MCF 10A (cell line): ENCODE data around the gene ADSS1. TPM values are rescaled to one million over a fixed set of nuclear protein-coding genes. Genes with fewer than 3 reads are reported as not detected.

Experiments used
- Bru-seq: library from RNA; stranded (reverse); fragments of 400-500 nt; gene quantifications from one replicate; lab custom pipeline; 2021; lab: Mats Ljungman, UMichigan
- BruChase-seq, 2 experiments: library from RNA; stranded (reverse); fragments of 400-500 nt; gene quantifications; one replicate each; lab custom pipeline; 2021; lab: Mats Ljungman, UMichigan
- BruUV-seq: library from RNA; stranded (reverse); fragments of 400-500 nt; replicated peaks from 2 replicates; lab custom pipeline; 2021; lab: Mats Ljungman, UMichigan
- CTCF ChIA-PET: fragments of 300-600 bp; sonication (Branson Sonifier 250); formaldehyde crosslinking; extraction: SDS; loops from one replicate; lab custom pipeline; 2021; ENCODE audit warnings: antibody characterized with exemption, inconsistent platforms; lab: Yijun Ruan, JAX
- POLR2A ChIA-PET: fragments of 300-600, 350-650 bp; sonication (Branson Sonifier 250); formaldehyde crosslinking; extraction: SDS; loops from one replicate; lab custom pipeline; 2020; ENCODE audit warnings: antibody characterized with exemption, inconsistent platforms; lab: Yijun Ruan, JAX
- DNase-seq: peaks from one replicate; pipeline ENCODE4 v3.0.0-alpha.2; 2018; ENCODE audit not compliant: unreplicated experiment
- H3K27ac Mint-ChIP-seq: one replicate; pipeline ENCODE4 v1.8.0; 2022; ENCODE audit warnings: mild to moderate bottlenecking, low read depth, mixed read lengths; ENCODE audit not compliant: unreplicated experiment
- H3K27me3 Mint-ChIP-seq: one replicate; pipeline ENCODE4 v1.8.0; 2022; ENCODE audit warnings: mixed read lengths; ENCODE audit not compliant: insufficient read depth, unreplicated experiment
- H3K36me3 Mint-ChIP-seq: one replicate; pipeline ENCODE4 v1.8.0; 2022; ENCODE audit warnings: mild to moderate bottlenecking, moderate library complexity, mixed read lengths; ENCODE audit not compliant: insufficient read depth, unreplicated experiment
- H3K4me1 Mint-ChIP-seq: one replicate; pipeline ENCODE4 v1.8.0; 2022; ENCODE audit warnings: mixed read lengths; ENCODE audit not compliant: insufficient read depth, unreplicated experiment
- H3K4me3 Mint-ChIP-seq: one replicate; pipeline ENCODE4 v1.8.0; 2022; ENCODE audit warnings: mild to moderate bottlenecking, moderate library complexity, mixed read lengths; ENCODE audit not compliant: unreplicated experiment
- H3K9me3 Mint-ChIP-seq: one replicate; pipeline ENCODE4 v1.8.0; 2022; ENCODE audit warnings: mixed read lengths; ENCODE audit not compliant: unreplicated experiment
- intact Hi-C: fragments of 100-400 bp; cut with micrococcal nuclease; formaldehyde crosslinking; loops from 2 replicates; pipeline ENCODE4 v1.14.1; 2022
- long read RNA-seq: library from polyadenylated mRNA; stranded (forward); transcript quantifications from one replicate; pipeline ENCODE4 v2.0.0, GENCODE V29; 2022
- total RNA-seq: library from RNA; stranded (reverse); gene quantifications from 2 replicates; pipeline ENCODE4 v1.2.3, GENCODE V29; 2022
- TF ChIP-seq, protein P1 (sequence below): fragments of 200-600 bp; IDR thresholded peaks from one replicate; pipeline ENCODE4 v1.8.0; 2022; ENCODE audit warnings: antibody characterized with exemption, mild to moderate bottlenecking; ENCODE audit not compliant: unreplicated experiment

The ADSS1 gene
- 2.9 and 5.2 TPM in 2 replicates for total RNA-seq
- Bru-seq, nascent RNA = percentile 29 among the genes with signal in this experiment
- BruChase-seq, experiment 1, labeled RNA remaining after a 6-hour chase = percentile 59 among the genes with signal in this experiment
- percentile 43 among the genes with signal in this experiment for BruChase-seq, experiment 2, labeled RNA remaining after a 2-hour chase
- long read RNA-seq, partial matches to known transcripts = 0 of 1 reads
- long read RNA-seq, other reads (novel, unspliced or antisense) = 1 of 1 reads

DNA sequence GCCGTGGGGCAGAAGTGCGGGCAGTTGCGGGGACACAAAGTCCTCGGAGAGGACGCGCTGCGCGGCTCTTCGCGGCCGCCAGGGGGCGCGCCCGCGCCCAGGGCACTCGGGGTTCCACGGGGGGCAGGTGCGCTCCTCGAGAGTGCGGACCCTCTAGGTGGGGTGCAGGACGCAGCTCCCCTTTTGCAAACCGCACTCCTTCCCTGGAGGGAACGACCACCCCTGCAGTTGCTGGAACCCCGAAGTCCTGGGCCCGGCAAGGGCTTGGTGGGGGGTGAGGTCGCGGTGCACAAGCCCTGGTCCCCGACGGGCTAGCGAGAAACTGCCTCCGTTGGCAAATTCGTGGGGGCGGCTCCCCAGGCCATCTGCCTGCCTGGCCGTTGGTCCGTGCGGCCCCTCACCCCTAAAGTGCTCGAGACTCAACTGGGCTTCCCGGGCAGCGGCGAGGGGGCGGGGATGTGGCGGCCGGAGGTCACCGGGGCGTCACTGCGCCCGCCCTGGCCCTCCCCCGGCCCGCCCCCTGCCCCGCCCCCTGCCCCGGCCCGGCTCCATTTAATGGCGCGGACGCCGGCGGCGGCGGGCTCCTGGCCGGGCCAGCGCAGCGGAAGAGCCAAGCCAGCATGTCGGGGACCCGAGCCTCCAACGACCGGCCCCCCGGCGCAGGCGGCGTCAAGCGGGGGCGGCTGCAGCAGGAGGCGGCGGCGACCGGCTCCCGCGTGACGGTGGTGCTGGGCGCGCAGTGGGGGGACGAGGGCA is at the start of gene ADSS1:
Gene ADSS1 (plus strand): TSS at position 579 of the 756 bp plus-strand sequence. CDS start 42 bp downstream, at position 621.
- H3K27ac Mint-ChIP-seq = no peak within 1 kb of the TSS
- intact Hi-C loops = loop anchor here (1.0 kb wide), 1 partner anchor 25 kb away; no protein-coding TSS in a partner anchor
- TF ChIP-seq, protein P1, sequence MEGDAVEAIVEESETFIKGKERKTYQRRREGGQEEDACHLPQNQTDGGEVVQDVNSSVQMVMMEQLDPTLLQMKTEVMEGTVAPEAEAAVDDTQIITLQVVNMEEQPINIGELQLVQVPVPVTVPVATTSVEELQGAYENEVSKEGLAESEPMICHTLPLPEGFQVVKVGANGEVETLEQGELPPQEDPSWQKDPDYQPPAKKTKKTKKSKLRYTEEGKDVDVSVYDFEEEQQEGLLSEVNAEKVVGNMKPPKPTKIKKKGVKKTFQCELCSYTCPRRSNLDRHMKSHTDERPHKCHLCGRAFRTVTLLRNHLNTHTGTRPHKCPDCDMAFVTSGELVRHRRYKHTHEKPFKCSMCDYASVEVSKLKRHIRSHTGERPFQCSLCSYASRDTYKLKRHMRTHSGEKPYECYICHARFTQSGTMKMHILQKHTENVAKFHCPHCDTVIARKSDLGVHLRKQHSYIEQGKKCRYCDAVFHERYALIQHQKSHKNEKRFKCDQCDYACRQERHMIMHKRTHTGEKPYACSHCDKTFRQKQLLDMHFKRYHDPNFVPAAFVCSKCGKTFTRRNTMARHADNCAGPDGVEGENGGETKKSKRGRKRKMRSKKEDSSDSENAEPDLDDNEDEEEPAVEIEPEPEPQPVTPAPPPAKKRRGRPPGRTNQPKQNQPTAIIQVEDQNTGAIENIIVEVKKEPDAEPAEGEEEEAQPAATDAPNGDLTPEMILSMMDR = peak; percentile 96
- peaks cover 19% of the 10 kb centered on the region for H3K36me3 Mint-ChIP-seq
- BruUV-seq = no TSS peak
- no peaks in the 10 kb centered on the region for H3K9me3 Mint-ChIP-seq
- H3K27me3 Mint-ChIP-seq = no peaks in the 10 kb centered on the region
- no peaks in the 10 kb centered on the region for H3K4me1 Mint-ChIP-seq
- ChIA-PET CTCF (interaction anchor here (0.5 to 5.9 kb wide), 13 partner anchors 8 to 692 kb away, joined by 3 to 85 read pairs (median 4); partner anchors contain the start of gene SIVA1), POLR2A (interaction anchor here (1.5 to 6.2 kb wide), 3 partner anchors 25 to 29 kb away, joined by 3 to 35 read pairs (median 9); partner anchors contain the start of gene SIVA1)
- DNase-seq = peak; percentile 52
- H3K4me3 Mint-ChIP-seq = peak within 1 kb of the TSS; percentile 58

DNA sequence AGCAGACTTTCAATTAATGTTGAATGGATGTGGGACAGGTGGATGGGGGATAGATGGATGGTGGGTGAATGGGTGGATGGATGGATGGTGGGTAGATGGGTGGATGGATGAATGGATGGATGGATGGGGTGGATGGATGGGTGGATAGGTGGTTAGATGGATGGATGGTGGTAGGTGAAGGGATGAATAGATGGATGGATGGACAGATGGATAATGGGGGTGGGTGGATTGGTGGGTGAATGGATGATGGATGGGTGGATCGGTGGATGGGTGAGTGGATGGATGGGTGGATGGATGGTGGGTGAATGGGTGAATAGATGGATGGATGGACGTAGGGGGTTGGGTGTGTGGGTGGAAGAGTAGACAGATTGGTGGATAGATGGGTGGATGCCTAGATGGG is 48.6 kb upstream of the ADSS1 start:
- POLR2A ChIA-PET = interaction anchor here (0.8 kb wide), 1 partner anchor 23 kb away, joined by 4 read pairs; no protein-coding TSS in a partner anchor
- TF ChIP-seq, protein P1 = no peak
- no peak for DNase-seq
- Mint-ChIP-seq H3K36me3 (no peaks in the 10 kb centered on the region), H3K4me3 (no peak overlapping the region), H3K9me3 (no peaks in the 10 kb centered on the region), H3K27me3 (no peaks in the 10 kb centered on the region), H3K27ac (no peak overlapping the region), H3K4me1 (peaks cover 7% of the 10 kb centered on the region)
- intact Hi-C loops = no loop called here
- CTCF ChIA-PET = no interaction called here
- BruUV-seq = no TSS peak

DNA sequence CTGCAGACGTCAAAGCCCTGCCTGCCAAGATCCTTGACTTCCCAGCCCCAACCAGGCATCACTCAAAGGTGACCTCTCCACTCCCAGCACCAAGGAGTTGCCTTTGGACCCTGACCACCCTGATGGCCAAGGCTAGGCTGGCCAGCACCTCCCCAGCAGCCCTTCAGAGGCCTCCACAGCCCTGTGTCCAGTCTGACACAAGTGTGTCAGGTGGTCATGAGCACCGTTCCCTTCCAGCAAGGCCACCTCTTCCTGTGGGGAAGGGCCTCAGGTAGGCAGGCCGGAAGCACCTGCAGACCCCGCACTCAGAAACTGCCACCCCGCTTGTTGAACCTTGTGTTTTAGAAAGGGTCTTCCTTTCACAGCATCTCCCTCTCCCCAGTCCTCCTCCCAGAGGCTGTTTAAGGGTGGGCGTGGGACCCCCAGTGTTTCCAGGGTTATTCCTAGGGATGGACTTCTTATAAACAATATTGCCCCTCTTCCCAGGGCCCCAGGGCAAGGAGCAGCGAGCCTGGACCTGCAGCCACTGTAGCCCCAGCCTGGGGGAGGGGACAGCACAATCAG is 47.8 kb upstream of the ADSS1 start:
- no peaks in the 10 kb centered on the region for H3K36me3 Mint-ChIP-seq
- TF ChIP-seq, protein P1 = no peak
- H3K27me3 Mint-ChIP-seq = no peaks in the 10 kb centered on the region
- no peaks in the 10 kb centered on the region for H3K9me3 Mint-ChIP-seq
- H3K4me1 Mint-ChIP-seq = peaks cover 15% of the 10 kb centered on the region
- intact Hi-C loops = no loop called here
- H3K27ac Mint-ChIP-seq = no peak overlapping the region
- ChIA-PET POLR2A (interaction anchor here (0.8 to 6.2 kb wide), 2 partner anchors 13 to 22 kb away, joined by 4 to 60 read pairs; partner anchors contain the start of gene INF2), CTCF (no interaction called here)
- H3K4me3 Mint-ChIP-seq = no peak overlapping the region
- no peak for DNase-seq
- no TSS peak for BruUV-seq
